Gastroesophageal sphincter (tissue), 3 donors: Measurements from ENCODE around the gene AHRR.

ENCODE experiments used
- EP300 ChIP-seq: sonication (generic); formaldehyde crosslinking; IDR thresholded peaks from one replicate; pipeline ENCODE4 v1.6.1; 2017; ENCODE audit warnings: antibody characterized with exemption, mild to moderate bottlenecking
- POLR2A ChIP-seq, 2 donors: fragments of 450-650 bp; IDR thresholded peaks; one replicate each; pipeline ENCODE4 v1.6.1; 2017; ENCODE audit warnings: antibody characterized with exemption in 2 of 2, mild to moderate bottlenecking in 2 of 2, moderate library complexity in 1 of 2
- POLR2AphosphoS5 ChIP-seq: sonication (generic); formaldehyde crosslinking; IDR thresholded peaks from one replicate; pipeline ENCODE4 v1.6.1; 2017; ENCODE audit warnings: antibody characterized with exemption
- TF ChIP-seq, protein P1 (sequence below), 4 experiments: fragments of 200-600 bp in 2 of 4; fragments of 450-650 bp in 2 of 4; sonication (generic) in 1 of 4; IDR thresholded peaks; one replicate each; pipeline ENCODE4 v1.5.1; 2017 to 2019; ENCODE audit warnings: antibody characterized with exemption in 4 of 4, mild to moderate bottlenecking in 2 of 4, moderate library complexity in 2 of 4

DNA sequence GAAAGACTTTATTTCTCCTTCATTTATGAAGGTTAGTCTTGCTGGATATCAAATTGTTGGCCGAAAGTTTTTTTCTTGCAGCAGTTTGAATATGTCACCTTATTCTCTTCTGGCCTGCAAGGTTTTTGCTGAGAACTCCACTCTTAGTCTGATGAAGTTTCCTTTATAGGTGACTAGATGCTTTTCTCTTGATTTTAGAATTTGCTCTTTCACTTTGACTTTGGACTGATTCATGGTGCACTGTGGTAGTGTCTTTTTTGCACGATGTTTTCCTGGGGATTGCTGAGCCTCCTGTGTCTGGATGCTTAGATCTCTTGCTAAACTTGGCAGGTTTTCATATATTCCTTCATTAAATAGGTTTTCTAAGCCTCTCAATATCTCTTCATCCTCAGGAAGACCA is 12.4 kb downstream of the AHRR start:
- TF ChIP-seq, protein P1, sequence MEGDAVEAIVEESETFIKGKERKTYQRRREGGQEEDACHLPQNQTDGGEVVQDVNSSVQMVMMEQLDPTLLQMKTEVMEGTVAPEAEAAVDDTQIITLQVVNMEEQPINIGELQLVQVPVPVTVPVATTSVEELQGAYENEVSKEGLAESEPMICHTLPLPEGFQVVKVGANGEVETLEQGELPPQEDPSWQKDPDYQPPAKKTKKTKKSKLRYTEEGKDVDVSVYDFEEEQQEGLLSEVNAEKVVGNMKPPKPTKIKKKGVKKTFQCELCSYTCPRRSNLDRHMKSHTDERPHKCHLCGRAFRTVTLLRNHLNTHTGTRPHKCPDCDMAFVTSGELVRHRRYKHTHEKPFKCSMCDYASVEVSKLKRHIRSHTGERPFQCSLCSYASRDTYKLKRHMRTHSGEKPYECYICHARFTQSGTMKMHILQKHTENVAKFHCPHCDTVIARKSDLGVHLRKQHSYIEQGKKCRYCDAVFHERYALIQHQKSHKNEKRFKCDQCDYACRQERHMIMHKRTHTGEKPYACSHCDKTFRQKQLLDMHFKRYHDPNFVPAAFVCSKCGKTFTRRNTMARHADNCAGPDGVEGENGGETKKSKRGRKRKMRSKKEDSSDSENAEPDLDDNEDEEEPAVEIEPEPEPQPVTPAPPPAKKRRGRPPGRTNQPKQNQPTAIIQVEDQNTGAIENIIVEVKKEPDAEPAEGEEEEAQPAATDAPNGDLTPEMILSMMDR (IDR thresholded peaks at IDR 0.05) = no peak
- TF ChIP-seq POLR2A (IDR thresholded peaks at IDR 0.05) = no peak
- no peak for TF ChIP-seq EP300
- TF ChIP-seq POLR2AphosphoS5 = no peak
